OCI-LY3 (cell line): Measurements from ENCODE around the gene RGS9BP.

Experiments used
- CTCF ChIP-seq: fragments of 200-600, 300-600 bp; sonication (generic); IDR thresholded peaks from 2 replicates; pipeline ENCODE4 v1.5.1; 2014; ENCODE audit warnings: antibody characterized with exemption, low read length, low read depth
- EZH2phosphoT487 ChIP-seq: fragments of 200-600 bp; shearing (Covaris generic); IDR thresholded peaks from 2 replicates; pipeline ENCODE4 v1.6.1; 2018; ENCODE audit warnings: antibody characterized with exemption, mixed run types, low read depth

GRCh38 chr19:32708457-32708856 is 32.8 kb downstream of the RGS9BP start:
- TF ChIP-seq EZH2phosphoT487 (no peak), CTCF (no peak)
